Panc1 (cell line): ENCODE data around the gene UPF1. TPM values are rescaled to one million over a fixed set of nuclear protein-coding genes. Genes with fewer than 3 reads are reported as not detected.

Experiments
- ATAC-seq: fragments of 200-7000 bp; cut with Tn5 transposase; 2 replicates; pipeline ENCODE4 v1.9.1; 2020; ENCODE audit warnings: mild to moderate bottlenecking, moderate library complexity
- BruUV-seq: library from RNA; stranded (reverse); fragments of 400-500 nt; replicated peaks from 2 replicates; lab custom pipeline; 2021; lab: Mats Ljungman, UMichigan
- CTCF ChIA-PET: fragments of 300-600 bp; sonication (Branson Sonifier 250); formaldehyde crosslinking; loops from one replicate; lab custom pipeline; 2022; ENCODE audit warnings: antibody characterized with exemption; lab: Charles Lee
- POLR2A ChIA-PET: fragments of 300-600 bp; sonication (Branson Sonifier 250); formaldehyde crosslinking; loops from one replicate; lab custom pipeline; 2022; ENCODE audit warnings: antibody characterized with exemption; lab: Charles Lee
- DNase-seq: peaks from one replicate; pipeline ENCODE4 v3.0.0-alpha.2; 2010; ENCODE audit warnings: low read depth, low spot score
- H3K27ac ChIP-seq: 2 replicates; pipeline ENCODE4 v1.5.1; 2011; ENCODE audit warnings: mild to moderate bottlenecking, low read length, inconsistent platforms
- H3K27me3 ChIP-seq: fragments of 200-500 bp; sonication (Bioruptor generic); 2 replicates; pipeline ENCODE4 v1.6.0; 2014; ENCODE audit warnings: low read length, inconsistent platforms; ENCODE audit not compliant: control insufficient read depth, insufficient read depth
- H3K36me3 ChIP-seq: fragments of 200-500 bp; sonication (Bioruptor generic); 2 replicates; pipeline ENCODE4 v1.5.1; 2014; ENCODE audit warnings: inconsistent platforms, mild to moderate bottlenecking, low read length, moderate library complexity; ENCODE audit not compliant: control insufficient read depth, insufficient read depth
- H3K4me1 ChIP-seq: 2 replicates; pipeline ENCODE4 v1.5.1; 2011; ENCODE audit warnings: inconsistent platforms, mild to moderate bottlenecking, low read length, moderate library complexity; ENCODE audit not compliant: control insufficient read depth, insufficient read depth
- H3K4me3 ChIP-seq, 2 experiments: 2 replicates each; pipeline ENCODE4 v1.5.1; 2011 to 2012; ENCODE audit warnings: low read depth in 2 of 2, low read length in 2 of 2, mild to moderate bottlenecking in 2 of 2, inconsistent platforms in 1 of 2, moderate library complexity in 1 of 2
- H3K9me3 ChIP-seq: fragments of 200-500 bp; sonication (Bioruptor generic); 2 replicates; pipeline ENCODE4 v1.5.1; 2014; ENCODE audit warnings: low read depth, mild to moderate bottlenecking, inconsistent platforms, low read length, moderate library complexity; ENCODE audit not compliant: control insufficient read depth, insufficient read depth
- CTCF ChIP-seq: fragments of 450-650 bp; IDR thresholded peaks from 2 replicates; pipeline ENCODE4 v1.5.1; 2017; ENCODE audit warnings: mild to moderate bottlenecking
- POLR2AphosphoS5 ChIP-seq: IDR thresholded peaks from 2 replicates; pipeline ENCODE4 v1.6.1; 2012; ENCODE audit warnings: mild to moderate bottlenecking, low read depth, low read length, moderate library complexity
- REST ChIP-seq, 2 experiments: IDR thresholded peaks; 2 replicates each; pipeline ENCODE4 v1.6.1; 2011 to 2012; ENCODE audit warnings: low read depth in 2 of 2, control low read depth in 1 of 2, low read length in 1 of 2, mild to moderate bottlenecking in 1 of 2, moderate library complexity in 1 of 2; ENCODE audit not compliant: insufficient read depth in 1 of 2
- SIN3A ChIP-seq: IDR thresholded peaks from 2 replicates; pipeline ENCODE4 v1.6.1; 2012; ENCODE audit warnings: low read depth, mild to moderate bottlenecking, low read length, moderate library complexity, borderline replicate concordance; ENCODE audit not compliant: insufficient read depth
- TCF7L2 ChIP-seq: IDR thresholded peaks from 2 replicates; pipeline ENCODE4 v1.6.1; 2011; ENCODE audit warnings: mild to moderate bottlenecking, low read depth, low read length, inconsistent platforms
- in situ Hi-C: cut with HindIII; loops from 2 replicates; pipeline ENCODE4 v1.10.0; 2016; ENCODE audit warnings: low sequenced_read_pairs, low pct_unique_long_range_greater_than_20kb
- intact Hi-C: fragments of 100-400 bp; cut with micrococcal nuclease; formaldehyde crosslinking; loops from one replicate; pipeline ENCODE4 v1.10.0; 2022; ENCODE audit not compliant: unreplicated experiment
- total RNA-seq: library from RNA; stranded (reverse); gene quantifications from one replicate; pipeline ENCODE4 v1.2.1, GENCODE V29; 2021; ENCODE audit not compliant: unreplicated experiment

UPF1 gene
- total RNA-seq, 1 experiment from 2014 or later: 62.2 TPM

GRCh38 chr19:18849838-18850400 is 18.2 kb downstream of the UPF1 start:
- Histone ChIP-seq H3K36me3 (no peaks in the 10 kb centered on the region; the same call in 1 of the 2 replicates), H3K27ac (no peak overlapping the region), H3K4me1 (no peaks in the 10 kb centered on the region), H3K4me3 (no peak overlapping the region), H3K27me3 (no peaks in the 10 kb centered on the region), H3K9me3 (no peaks in the 10 kb centered on the region)
- ChIA-PET POLR2A (no interaction called here), CTCF (no interaction called here)
- DNase-seq (no peak), ATAC-seq (no peak)
- no TSS peak for BruUV-seq
- intact Hi-C loops (loop anchor here (5.0 to 10.0 kb wide), 2 partner anchors 65 to 258 kb away; no protein-coding TSS in a partner anchor), in situ Hi-C loops (no loop called here)
- no peak for TF ChIP-seq TCF7L2
- TF ChIP-seq SIN3A: no peak
- TF ChIP-seq POLR2AphosphoS5: no peak
- no peak for TF ChIP-seq REST (IDR thresholded peaks at IDR 0.05; ENCODE audit: insufficient read depth in 1 of 2, low read depth in 2 of 2, low read length in 1 of 2)
- no peak for TF ChIP-seq CTCF

- DNase-seq: no peak
- no peak overlapping the region for H3K4me3 ChIP-seq
- BruUV-seq: no TSS peak
- no peak for ATAC-seq
- in situ Hi-C loops (no loop called here), intact Hi-C loops (no loop called here)
- H3K27me3 ChIP-seq: no peaks in the 10 kb centered on the region
- H3K9me3 ChIP-seq: no peaks in the 10 kb centered on the region
- no peak for TF ChIP-seq POLR2AphosphoS5
- H3K4me1 ChIP-seq: no peaks in the 10 kb centered on the region
- POLR2A ChIA-PET: no interaction called here
- CTCF ChIA-PET: no interaction called here
- no peak overlapping the region for H3K27ac ChIP-seq
- H3K36me3 ChIP-seq: peaks cover 2% of the 10 kb centered on the region; the same call in 1 of the 2 replicates
Measured at GRCh38 chr19:18850471-18851375, 19.0 kb downstream of the UPF1 start.
